ENCODE data around the gene LIMK2.
A peak's percentile ranks its signal among the peaks of the same experiment; 100 is the strongest.
"Not testable (repeated sequence)": the region's sequence is repeated elsewhere in the genome, so short reads cannot be mapped to it uniquely, and the experiment has no call there.

Gene LIMK2

GRCh38 chr22:31244046-31244942 is 32.2 kb downstream of the LIMK2 start:
- DNase-seq (ENCODE audit: low read depth) = peak; percentile 95

GRCh38 chr22:31244943-31245451 is 32.9 kb downstream of the LIMK2 start:
- DNase-seq (ENCODE audit: low read depth) = no peak

- DNase-seq (ENCODE audit: low read depth) = not testable (repeated sequence)
Measured at GRCh38 chr22:31245998-31246397, 33.9 kb downstream of the LIMK2 start.

GRCh38 chr22:31246687-31247086 is 34.6 kb downstream of the LIMK2 start:
- DNase-seq (ENCODE audit: low read depth) = no peak

GRCh38 chr22:31247726-31248125 is 35.6 kb downstream of the LIMK2 start:
- no peak for DNase-seq (ENCODE audit: low read depth)

GRCh38 chr22:31248138-31248745 is 36.1 kb downstream of the LIMK2 start:
- peak; percentile 98 for DNase-seq (ENCODE audit: low read depth)

GRCh38 chr22:31248965-31249958 is 37.2 kb downstream of the LIMK2 start:
- peak; percentile 41 for DNase-seq (ENCODE audit: low read depth)

GRCh38 chr22:31250740-31251600 is 38.9 kb downstream of the LIMK2 start:
- DNase-seq (ENCODE audit: low read depth) = no peak

- no peak for DNase-seq (ENCODE audit: low read depth)
Measured at GRCh38 chr22:31253949-31254348, 41.9 kb downstream of the LIMK2 start.

- DNase-seq (ENCODE audit: low read depth) = no peak
Measured at GRCh38 chr22:31259798-31260473, 47.8 kb downstream of the LIMK2 start.

- no peak for DNase-seq (ENCODE audit: low read depth)
Measured at GRCh38 chr22:31260474-31260856, 48.4 kb downstream of the LIMK2 start.

- no peak for DNase-seq (ENCODE audit: low read depth)
Measured at GRCh38 chr22:31262312-31263133, 50.4 kb downstream of the LIMK2 start.

- no peak for DNase-seq (ENCODE audit: low read depth)
Measured at GRCh38 chr22:31263896-31264640, 52.0 kb downstream of the LIMK2 start.

- no peak for DNase-seq (ENCODE audit: low read depth)
Measured at GRCh38 chr22:31268281-31268680, 56.2 kb downstream of the LIMK2 start.

- no peak for DNase-seq (ENCODE audit: low read depth)
Measured at GRCh38 chr22:31269892-31270579, 57.9 kb downstream of the LIMK2 start.

GRCh38 chr22:31271026-31271425 is 58.9 kb downstream of the LIMK2 start:
- no peak for DNase-seq (ENCODE audit: low read depth)

GRCh38 chr22:31271485-31271884 is 59.4 kb downstream of the LIMK2 start:
- DNase-seq (ENCODE audit: low read depth) = peak; percentile 55
